OCI-LY1 (cell line): ENCODE results near the gene PYY.

Source experiments
- CTCF ChIP-seq: fragments of 200-600 bp; sonication (generic), shearing (Covaris generic); IDR thresholded peaks from 2 replicates; pipeline ENCODE4 v1.5.1; 2017; ENCODE audit warnings: mild to moderate bottlenecking, antibody characterized with exemption, low read length, moderate library complexity, mixed read lengths
- EZH2 ChIP-seq: fragments of 200-600 bp; sonication (generic), shearing (Covaris generic); IDR thresholded peaks from 2 replicates; pipeline ENCODE4 v1.8.0; 2017; ENCODE audit warnings: borderline replicate concordance, mixed run types, mild to moderate bottlenecking, antibody characterized with exemption, low read length, moderate library complexity, mixed read lengths

- TF ChIP-seq CTCF = no peak
- no peak for TF ChIP-seq EZH2
These were observed 47.8 kb upstream of the PYY start for GRCh38 chr17:44001461-44001920.
